Muscle layer of colon (tissue), 2 donors: ENCODE data around the gene CHD2.

ENCODE experiments used
- H3K27ac ChIP-seq: one replicate; pipeline ENCODE4 v1.7.0; 2013; ENCODE audit warnings: low read depth, mild to moderate bottlenecking, low read length, moderate library complexity
- H3K27me3 ChIP-seq, 2 donors: one replicate each; pipeline ENCODE4 v1.7.0; 2013; ENCODE audit warnings: low read length in 2 of 2, mild to moderate bottlenecking in 2 of 2; ENCODE audit not compliant: insufficient read depth in 2 of 2, control insufficient read depth in 1 of 2
- H3K36me3 ChIP-seq: one replicate; pipeline ENCODE4 v1.7.0; 2013; ENCODE audit warnings: mild to moderate bottlenecking, low read length; ENCODE audit not compliant: insufficient read depth
- H3K4me1 ChIP-seq: one replicate; pipeline ENCODE4 v1.7.0; 2013; ENCODE audit warnings: mild to moderate bottlenecking, low read length; ENCODE audit not compliant: insufficient read depth
- H3K4me3 ChIP-seq, 2 donors: one replicate each; pipeline ENCODE4 v1.7.0; 2013; ENCODE audit warnings: low read length in 2 of 2, low read depth in 1 of 2, mild to moderate bottlenecking in 1 of 2, moderate library complexity in 1 of 2
- H3K9ac ChIP-seq: one replicate; pipeline ENCODE4 v1.7.0; 2013; ENCODE audit warnings: low read length
- H3K9me3 ChIP-seq: one replicate; pipeline ENCODE4 v1.7.0; 2013; ENCODE audit warnings: mild to moderate bottlenecking, low read length
- donor health status: abdominal sarcoma.
- donor health status: Adenocarcinoma of cecum.

Gene CHD2

DNA sequence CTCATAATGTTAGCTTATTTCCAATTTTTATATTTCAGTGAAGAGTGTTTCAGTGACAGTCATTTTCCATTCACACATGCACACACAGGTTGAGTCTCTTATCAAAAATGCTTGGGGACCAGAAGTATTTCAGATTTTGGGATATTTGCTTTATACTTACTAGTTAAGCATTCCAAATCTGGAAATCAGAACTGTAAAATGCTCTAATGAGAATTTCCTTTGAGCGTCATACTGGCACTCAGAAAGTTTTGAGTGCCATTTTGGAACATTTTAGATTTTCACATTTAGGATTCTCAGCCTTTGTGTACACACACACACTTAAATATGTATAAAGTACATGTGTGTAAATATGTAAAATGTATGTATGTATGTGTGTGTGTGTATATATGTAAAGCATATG lies 71.0 kb downstream of the CHD2 start:
- Histone ChIP-seq H3K9ac (no peak overlapping the region), H3K27ac (no peak overlapping the region), H3K27me3 (no peaks in the 10 kb centered on the region), H3K36me3 (peaks cover 48% of the 10 kb centered on the region), H3K4me3 (no peak overlapping the region), H3K4me1 (peaks cover 23% of the 10 kb centered on the region), H3K9me3 (no peaks in the 10 kb centered on the region)

DNA sequence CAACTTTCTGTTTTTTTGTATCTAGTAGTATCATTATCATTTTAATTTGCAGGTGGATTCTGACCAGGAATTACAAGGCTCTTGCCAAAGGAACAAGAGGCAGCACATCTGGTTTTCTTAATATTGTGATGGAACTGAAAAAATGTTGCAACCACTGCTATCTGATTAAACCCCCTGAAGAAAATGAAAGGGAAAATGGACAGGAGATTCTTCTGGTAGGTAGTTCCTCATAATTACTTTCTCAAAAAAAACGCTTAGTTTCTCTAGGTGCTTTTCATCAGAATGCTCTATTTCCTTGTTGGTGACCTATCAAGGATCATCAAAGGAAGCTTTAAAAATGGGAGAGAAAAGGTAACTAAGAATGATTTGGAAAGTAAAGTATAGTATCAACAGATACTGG lies 71.6 kb downstream of the CHD2 start:
- H3K4me3 ChIP-seq: no peak overlapping the region
- H3K9ac ChIP-seq: no peak overlapping the region
- peaks cover 23% of the 10 kb centered on the region for H3K4me1 ChIP-seq
- H3K9me3 ChIP-seq: no peaks in the 10 kb centered on the region
- H3K27me3 ChIP-seq: no peaks in the 10 kb centered on the region
- H3K27ac ChIP-seq: no peak overlapping the region
- peaks cover 51% of the 10 kb centered on the region for H3K36me3 ChIP-seq

DNA sequence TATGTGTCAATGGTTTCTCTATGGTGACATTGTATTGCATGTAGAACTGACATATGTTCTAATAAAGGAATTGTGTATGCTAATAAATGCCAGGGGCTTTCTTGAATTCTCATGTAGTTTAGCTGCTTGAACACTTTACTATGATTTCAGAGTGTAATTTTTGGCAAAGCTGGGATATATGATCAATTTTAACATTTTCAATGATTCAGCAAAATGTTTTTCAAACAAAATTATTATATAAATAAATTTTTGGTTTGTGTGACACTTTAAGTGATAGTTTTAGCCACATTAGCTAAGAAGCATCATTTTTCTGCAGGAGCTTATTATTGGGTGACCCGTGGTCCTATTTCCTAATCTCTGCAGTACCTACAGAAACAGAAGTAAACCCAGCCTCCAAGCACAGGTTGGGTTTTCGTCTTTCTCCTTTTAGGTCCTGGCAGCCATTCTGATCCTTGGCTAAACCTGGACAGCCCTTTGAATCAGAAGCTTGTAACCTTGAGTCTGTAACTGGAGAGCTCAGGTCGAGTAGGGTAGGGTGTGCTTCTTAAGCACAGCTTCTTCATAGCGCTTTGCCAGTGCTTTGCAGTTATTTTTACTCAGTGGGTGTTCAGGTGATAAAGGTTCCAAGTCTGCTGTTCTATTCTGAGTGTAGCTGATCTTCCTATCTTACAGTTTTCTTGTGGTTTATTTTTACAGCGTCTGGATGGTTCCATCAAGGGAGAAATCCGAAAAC lies 74.2 kb downstream of the CHD2 start:
- Histone ChIP-seq H3K4me3 (no peak overlapping the region), H3K4me1 (peaks cover 37% of the 10 kb centered on the region), H3K27me3 (no peaks in the 10 kb centered on the region), H3K27ac (no peak overlapping the region), H3K9ac (no peak overlapping the region), H3K9me3 (no peaks in the 10 kb centered on the region), H3K36me3 (peaks cover 58% of the 10 kb centered on the region)

DNA sequence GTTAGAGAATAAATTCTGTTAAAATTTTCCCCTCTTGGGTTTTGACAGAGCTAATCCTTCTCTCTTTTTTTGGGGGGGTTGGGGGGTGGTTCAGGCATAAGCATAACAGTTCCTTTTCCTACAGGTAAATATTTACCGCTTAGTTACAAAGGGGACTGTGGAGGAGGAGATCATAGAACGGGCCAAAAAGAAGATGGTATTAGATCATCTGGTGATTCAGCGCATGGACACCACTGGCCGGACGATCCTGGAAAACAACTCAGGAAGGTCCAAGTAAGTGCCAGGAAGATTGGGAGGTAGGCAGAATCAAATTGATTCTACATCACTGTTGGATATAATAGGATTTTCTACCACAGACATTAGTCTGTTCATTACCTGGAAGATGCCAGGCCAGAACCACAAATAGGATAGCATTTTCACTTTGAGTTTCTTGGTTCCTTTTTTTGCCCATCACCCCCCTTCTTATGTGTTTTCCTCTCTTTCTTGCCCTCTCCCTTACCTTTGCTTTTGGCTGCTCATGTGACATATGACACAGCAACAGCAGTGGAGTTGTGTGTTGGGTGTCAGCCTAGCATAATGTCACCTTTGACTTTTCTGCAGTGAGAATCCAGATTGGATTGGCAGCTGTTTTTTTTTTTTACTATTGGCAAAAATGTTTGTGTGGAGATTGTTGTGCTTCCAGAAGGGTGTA lies 79.0 kb downstream of the CHD2 start:
- Histone ChIP-seq H3K9ac (no peak overlapping the region), H3K36me3 (peaks cover 66% of the 10 kb centered on the region), H3K27me3 (no peaks in the 10 kb centered on the region), H3K4me3 (no peak overlapping the region), H3K4me1 (peaks cover 35% of the 10 kb centered on the region), H3K27ac (peak overlapping the region; percentile 4), H3K9me3 (no peaks in the 10 kb centered on the region)

DNA sequence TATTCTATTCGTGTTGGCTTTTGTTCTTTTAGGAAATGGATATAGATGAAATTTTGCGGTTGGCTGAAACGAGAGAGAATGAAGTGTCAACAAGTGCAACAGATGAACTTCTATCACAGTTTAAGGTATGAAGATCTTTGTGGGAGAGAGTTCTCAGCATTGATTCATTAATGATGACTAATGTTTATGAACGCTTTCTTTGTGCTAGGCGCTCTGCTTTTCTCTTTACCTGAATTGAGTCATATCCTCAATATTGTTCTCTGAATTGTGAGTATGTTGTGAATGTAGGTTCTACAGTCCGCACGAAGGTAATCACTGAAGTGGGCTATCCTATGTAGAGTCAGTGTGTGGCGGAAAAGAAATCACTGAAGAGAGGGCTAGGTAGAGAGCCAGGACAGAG lies 81.2 kb downstream of the CHD2 start:
- no peaks in the 10 kb centered on the region for H3K27me3 ChIP-seq
- H3K36me3 ChIP-seq: peaks cover 64% of the 10 kb centered on the region
- H3K4me3 ChIP-seq: no peak overlapping the region
- H3K9ac ChIP-seq: no peak overlapping the region
- H3K4me1 ChIP-seq: peaks cover 30% of the 10 kb centered on the region
- no peak overlapping the region for H3K27ac ChIP-seq
- H3K9me3 ChIP-seq: no peaks in the 10 kb centered on the region

DNA sequence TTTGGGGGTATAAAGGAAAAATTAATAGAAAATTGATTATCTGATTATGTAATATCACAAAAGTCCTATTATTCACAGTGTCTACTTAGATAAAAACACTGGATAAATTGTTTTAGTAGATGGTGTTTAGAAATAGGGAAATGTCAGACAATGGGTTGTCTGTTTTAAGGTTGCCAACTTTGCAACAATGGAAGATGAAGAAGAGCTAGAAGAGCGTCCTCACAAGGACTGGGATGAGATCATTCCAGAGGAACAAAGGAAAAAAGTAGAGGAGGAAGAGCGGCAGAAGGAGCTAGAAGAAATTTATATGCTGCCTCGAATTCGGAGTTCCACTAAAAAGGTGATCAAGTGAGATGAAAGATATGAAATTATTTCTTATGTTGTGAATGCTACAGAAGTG lies 84.0 kb downstream of the CHD2 start:
- peaks cover 8% of the 10 kb centered on the region for H3K4me1 ChIP-seq
- no peak overlapping the region for H3K27ac ChIP-seq
- H3K9me3 ChIP-seq: no peaks in the 10 kb centered on the region
- no peak overlapping the region for H3K4me3 ChIP-seq
- no peaks in the 10 kb centered on the region for H3K27me3 ChIP-seq
- peaks cover 65% of the 10 kb centered on the region for H3K36me3 ChIP-seq
- no peak overlapping the region for H3K9ac ChIP-seq

DNA sequence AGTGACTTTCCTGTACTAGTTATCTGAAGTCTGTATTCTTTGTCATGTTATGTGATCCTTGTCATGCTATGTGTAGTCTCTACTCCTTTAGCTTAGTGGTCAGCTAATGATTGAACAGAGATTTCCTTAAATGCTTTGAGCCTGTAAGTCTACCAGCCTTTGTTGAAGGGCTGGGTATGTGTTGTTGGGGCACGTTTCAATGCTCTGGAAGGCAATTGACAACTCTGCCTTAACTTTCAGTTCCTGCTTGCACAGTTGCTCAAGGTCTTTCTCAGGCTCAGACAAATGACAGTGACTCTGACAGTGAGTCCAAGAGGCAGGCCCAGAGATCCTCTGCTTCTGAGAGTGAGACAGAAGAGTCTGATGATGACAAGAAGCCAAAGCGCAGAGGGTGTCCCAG lies 89.3 kb downstream of the CHD2 start:
- H3K27me3 ChIP-seq: no peaks in the 10 kb centered on the region
- no peaks in the 10 kb centered on the region for H3K9me3 ChIP-seq
- H3K27ac ChIP-seq: no peak overlapping the region
- no peaks in the 10 kb centered on the region for H3K4me1 ChIP-seq
- H3K4me3 ChIP-seq: no peak overlapping the region
- no peak overlapping the region for H3K9ac ChIP-seq
- peaks cover 70% of the 10 kb centered on the region for H3K36me3 ChIP-seq

DNA sequence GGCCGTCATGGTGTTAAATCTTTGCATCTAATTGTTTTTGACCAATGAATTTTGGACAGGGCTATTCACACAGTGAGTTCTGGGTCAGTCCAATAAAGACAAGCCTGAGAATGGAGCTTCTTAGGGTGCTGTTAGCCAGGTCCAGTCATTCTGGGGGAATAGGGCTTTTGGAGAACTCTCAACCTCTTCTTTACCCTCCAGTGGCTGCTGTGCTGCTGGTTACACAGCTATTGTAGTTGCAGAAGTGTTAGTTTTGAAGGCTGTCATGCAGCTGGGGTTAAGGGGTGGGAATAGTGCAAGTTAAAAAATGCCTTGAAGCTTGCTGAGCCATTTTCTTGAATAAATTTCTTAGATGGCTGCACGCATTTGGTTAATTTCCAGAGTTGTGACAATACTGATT lies 89.9 kb downstream of the CHD2 start:
- H3K27me3 ChIP-seq: no peaks in the 10 kb centered on the region
- H3K36me3 ChIP-seq: peaks cover 64% of the 10 kb centered on the region
- H3K4me1 ChIP-seq: no peaks in the 10 kb centered on the region
- no peak overlapping the region for H3K27ac ChIP-seq
- no peak overlapping the region for H3K4me3 ChIP-seq
- no peak overlapping the region for H3K9ac ChIP-seq
- H3K9me3 ChIP-seq: no peaks in the 10 kb centered on the region

DNA sequence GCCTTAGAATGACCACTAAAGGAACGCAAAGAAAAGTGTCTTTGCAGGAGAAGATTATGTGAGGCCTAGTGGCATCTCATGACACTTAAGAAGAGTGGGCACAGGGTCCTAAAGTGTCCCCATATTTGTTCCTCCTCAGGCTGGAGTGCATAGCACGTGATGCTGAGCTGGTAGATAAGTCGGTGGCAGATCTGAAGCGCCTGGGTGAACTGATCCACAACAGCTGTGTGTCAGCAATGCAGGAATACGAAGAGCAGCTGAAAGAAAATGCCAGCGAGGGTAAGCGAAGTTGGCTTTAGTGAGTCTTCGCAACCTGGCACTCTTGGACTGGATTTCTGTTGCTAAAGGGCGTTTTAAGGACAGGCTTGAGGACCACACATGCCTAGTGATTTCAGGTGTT lies 92.6 kb downstream of the CHD2 start:
- no peaks in the 10 kb centered on the region for H3K27me3 ChIP-seq
- H3K9ac ChIP-seq: no peak overlapping the region
- no peaks in the 10 kb centered on the region for H3K4me1 ChIP-seq
- H3K36me3 ChIP-seq: peaks cover 63% of the 10 kb centered on the region
- no peak overlapping the region for H3K4me3 ChIP-seq
- H3K27ac ChIP-seq: no peak overlapping the region
- H3K9me3 ChIP-seq: no peaks in the 10 kb centered on the region

DNA sequence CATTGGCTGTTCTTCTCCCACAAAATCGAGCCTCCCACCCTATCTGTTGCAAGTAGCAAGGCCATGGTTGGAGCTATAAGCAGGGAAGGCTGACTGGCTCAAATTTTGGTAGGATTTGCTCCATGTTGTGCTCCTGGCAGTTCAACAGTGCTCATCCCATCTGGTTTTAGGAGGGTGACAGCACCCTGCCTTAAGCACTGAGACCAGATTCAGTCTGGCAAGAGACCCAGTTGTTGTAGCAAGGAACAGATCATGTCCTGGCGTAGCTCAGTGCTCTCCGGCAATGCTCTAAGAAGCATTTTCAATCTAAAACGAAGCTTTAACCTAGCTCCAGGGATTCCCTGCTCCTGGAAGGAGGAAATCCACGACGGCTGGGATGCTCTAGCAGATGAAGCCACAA lies 97.7 kb downstream of the CHD2 start:
- H3K27ac ChIP-seq: no peak overlapping the region
- H3K9me3 ChIP-seq: no peaks in the 10 kb centered on the region
- H3K9ac ChIP-seq: no peak overlapping the region
- H3K36me3 ChIP-seq: peaks cover 66% of the 10 kb centered on the region
- no peaks in the 10 kb centered on the region for H3K4me1 ChIP-seq
- no peaks in the 10 kb centered on the region for H3K27me3 ChIP-seq
- H3K4me3 ChIP-seq: no peak overlapping the region

DNA sequence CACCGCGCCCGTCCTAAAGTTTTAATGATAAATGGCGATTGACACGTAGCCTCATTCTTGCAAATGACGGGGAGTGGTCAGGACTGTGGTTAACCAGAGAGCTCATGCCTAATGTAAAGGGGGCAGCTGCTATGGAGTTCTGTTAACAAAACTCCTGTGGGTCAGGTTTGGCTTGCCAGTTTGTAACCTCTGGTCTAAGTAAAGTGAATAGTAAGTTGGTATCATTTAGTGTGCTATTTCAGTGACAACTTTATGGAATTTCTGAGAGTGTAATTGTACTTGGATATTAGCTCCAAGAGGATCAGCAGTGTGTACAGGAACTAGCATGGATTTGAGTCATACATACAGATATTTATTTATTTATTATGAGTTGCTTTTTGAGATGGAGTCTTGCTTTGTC lies 101.0 kb downstream of the CHD2 start:
- Histone ChIP-seq H3K4me3 (no peak overlapping the region), H3K36me3 (peaks cover 78% of the 10 kb centered on the region), H3K9ac (no peak overlapping the region), H3K4me1 (no peaks in the 10 kb centered on the region), H3K27ac (no peak overlapping the region), H3K27me3 (no peaks in the 10 kb centered on the region), H3K9me3 (no peaks in the 10 kb centered on the region)

DNA sequence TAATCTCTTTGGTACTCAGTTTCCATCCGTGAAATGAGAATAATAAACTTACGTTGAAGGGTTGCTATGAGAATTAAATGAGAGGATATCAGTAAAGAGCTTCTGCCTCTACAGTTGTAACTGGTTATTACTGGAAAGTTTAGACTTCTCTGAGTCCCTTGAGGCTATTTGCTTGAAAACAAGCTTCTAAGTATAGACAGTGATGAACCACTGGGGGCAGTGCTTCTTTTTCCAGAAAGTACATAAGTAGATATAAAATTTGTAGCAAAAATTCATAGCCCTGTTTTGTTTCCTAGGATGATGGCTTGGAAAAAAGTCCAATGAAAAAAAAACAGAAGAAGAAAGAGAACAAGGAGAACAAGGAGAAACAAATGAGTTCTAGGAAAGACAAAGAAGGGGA lies 101.8 kb downstream of the CHD2 start:
- no peaks in the 10 kb centered on the region for H3K4me1 ChIP-seq

More for the DNA sequence above, 101.8 kb downstream of the CHD2 start:
- Histone ChIP-seq H3K27me3 (no peaks in the 10 kb centered on the region), H3K4me3 (no peak overlapping the region), H3K36me3 (peaks cover 78% of the 10 kb centered on the region), H3K9ac (no peak overlapping the region), H3K9me3 (no peaks in the 10 kb centered on the region), H3K27ac (no peak overlapping the region)
